GM12873 (cell line): ENCODE data around the gene SPOCK1.

Source experiments
- TF ChIP-seq, protein P1 (sequence below): IDR thresholded peaks from 2 replicates; pipeline ENCODE4 v1.5.1; 2012; ENCODE audit warnings: low read depth, mild to moderate bottlenecking, moderate library complexity, low read length, control low read depth; ENCODE audit not compliant: insufficient read depth; ENCODE audit errors: missing control alignments

The SPOCK1 gene

DNA sequence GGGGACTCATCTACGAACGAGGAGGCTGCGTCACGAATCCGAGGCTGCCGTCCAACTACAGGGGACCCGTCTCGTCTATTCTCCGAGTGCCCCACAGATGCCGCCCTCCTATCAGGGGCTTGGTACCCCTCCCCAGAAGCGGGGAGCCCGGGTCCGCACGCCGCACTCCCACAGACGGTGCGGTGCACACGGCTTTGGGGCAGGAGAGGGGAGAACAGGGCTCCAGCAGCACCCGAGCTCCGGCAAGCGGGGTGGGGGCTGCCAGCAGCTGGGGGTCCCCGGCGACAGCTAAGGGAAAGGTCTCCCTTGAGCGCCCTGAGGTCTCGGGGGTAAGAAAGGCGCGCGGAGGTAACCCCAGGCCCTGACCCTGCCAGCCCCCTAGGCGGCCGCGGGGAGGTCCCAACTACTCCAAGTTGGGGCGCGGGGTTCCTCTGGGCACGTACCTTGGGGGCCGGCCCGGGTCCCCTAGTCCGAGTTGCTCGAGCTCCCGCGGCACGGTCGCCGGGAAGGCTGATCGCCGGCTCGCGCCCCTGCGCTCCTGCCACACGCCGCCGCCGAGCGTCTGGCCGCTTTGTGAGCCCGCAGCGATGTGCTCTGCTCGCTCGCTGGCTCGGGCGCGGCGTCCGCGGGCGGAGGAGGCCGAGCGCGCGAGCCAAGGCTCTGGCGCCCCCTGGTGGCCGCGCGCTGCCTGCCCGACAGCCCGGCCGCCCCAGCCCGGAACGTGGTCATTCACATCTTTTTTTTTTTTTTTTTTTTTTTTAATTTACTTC, at the start of gene SPOCK1:
TSS of gene SPOCK1 (minus strand) at position 591 of the 770 bp plus-strand sequence.
- TF ChIP-seq, protein P1, sequence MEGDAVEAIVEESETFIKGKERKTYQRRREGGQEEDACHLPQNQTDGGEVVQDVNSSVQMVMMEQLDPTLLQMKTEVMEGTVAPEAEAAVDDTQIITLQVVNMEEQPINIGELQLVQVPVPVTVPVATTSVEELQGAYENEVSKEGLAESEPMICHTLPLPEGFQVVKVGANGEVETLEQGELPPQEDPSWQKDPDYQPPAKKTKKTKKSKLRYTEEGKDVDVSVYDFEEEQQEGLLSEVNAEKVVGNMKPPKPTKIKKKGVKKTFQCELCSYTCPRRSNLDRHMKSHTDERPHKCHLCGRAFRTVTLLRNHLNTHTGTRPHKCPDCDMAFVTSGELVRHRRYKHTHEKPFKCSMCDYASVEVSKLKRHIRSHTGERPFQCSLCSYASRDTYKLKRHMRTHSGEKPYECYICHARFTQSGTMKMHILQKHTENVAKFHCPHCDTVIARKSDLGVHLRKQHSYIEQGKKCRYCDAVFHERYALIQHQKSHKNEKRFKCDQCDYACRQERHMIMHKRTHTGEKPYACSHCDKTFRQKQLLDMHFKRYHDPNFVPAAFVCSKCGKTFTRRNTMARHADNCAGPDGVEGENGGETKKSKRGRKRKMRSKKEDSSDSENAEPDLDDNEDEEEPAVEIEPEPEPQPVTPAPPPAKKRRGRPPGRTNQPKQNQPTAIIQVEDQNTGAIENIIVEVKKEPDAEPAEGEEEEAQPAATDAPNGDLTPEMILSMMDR, result peak; percentile 66

DNA sequence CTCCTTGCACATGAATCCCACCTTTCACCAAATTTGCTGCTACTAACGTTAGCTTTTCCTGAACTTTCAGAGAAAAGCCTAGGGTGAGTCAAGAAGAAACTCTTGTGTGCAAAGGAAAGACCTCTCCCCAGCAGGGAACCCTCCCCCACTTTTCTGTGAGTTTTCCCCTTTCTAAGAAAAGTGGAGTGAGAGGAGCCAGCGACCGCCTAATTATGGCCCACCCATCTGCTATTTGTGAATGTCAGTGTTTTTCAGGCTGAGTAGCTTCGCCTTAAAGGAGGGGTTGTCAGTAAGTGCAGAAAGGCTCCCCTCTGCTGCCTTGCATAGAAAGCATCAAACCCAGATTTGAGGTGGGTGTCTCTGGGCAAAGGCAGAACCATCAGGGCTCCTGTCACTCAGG, 46.8 kb upstream of the SPOCK1 start:
- TF ChIP-seq, protein P1, result no peak

DNA sequence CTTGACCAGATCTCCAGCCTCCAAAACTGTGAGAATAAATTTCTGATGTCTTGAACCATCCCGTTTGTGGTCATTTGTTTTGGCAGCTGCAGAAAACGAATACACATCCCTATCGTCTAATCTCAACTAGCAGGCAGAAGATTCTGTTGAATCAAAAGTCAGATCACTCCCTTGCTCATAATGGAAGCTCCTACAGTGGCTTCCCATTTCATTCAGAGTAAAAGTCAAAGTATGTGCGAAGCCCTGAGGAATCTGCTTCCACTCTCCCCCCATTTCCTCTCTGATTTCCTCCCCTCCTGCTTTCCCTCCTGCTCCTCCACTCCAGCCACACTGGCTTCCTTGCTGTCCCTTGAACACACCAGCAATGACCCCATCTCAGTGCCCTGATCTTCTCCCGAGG, 34.8 kb upstream of the SPOCK1 start:
- TF ChIP-seq, protein P1, result no peak

DNA sequence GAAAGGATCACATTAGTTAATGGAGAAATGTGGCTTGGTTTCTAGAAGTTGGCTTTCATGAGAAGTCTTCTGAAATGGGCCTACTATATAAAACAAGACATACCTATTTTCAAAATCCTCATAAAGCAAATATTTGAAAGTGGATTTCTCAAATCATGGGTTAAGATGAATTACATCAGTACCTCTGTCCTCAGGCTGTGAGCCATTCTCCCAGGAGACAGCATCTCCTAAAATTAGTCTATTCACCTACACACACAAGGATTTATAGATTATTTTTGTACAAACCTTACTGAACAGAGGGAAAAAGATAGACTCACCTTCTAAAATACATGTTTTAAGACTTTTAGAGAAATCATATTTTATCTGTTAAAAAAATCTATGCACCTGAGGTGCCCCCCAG, 32.1 kb upstream of the SPOCK1 start:
- TF ChIP-seq, protein P1, result no peak

DNA sequence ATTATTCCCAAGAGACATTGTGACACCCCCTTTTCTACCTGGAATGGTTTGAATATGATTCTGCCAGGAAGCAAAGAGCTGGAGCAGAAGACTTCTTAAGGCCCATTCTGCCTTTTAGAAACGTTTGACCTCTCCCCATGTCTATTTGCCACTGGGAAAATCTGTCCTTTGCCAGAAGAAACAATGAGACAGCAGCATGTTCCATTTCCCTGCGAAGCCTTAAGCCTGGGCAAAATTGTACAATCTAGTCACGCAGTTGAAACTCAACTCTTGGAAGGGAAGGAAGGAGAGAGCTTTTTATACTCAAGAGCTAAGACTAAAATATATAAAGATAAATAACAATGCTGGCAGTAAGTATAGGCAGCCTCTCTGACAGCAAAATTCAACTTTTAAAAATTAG, 22.1 kb upstream of the SPOCK1 start:
- TF ChIP-seq, protein P1, result no peak

DNA sequence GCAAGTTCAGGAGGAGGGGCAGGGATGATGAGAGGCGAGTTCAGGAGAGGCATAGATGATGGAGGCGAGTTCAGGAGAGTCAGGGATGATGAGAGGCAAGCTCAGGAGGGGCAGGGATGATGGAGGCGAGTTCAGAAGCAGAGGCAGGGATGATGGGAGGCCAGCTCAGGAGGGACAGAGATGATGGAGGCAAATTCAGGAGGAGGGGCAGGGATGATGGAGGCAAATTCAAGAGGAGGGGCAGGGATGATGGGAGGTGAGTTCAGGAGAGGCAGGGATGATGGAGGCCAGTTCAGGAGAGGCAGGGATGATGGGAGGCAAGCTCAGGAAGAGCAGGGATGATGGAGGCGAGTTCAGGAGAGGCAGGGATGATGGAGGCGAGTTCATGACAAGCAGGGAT, 17.8 kb upstream of the SPOCK1 start:
- TF ChIP-seq, protein P1, result no peak

DNA sequence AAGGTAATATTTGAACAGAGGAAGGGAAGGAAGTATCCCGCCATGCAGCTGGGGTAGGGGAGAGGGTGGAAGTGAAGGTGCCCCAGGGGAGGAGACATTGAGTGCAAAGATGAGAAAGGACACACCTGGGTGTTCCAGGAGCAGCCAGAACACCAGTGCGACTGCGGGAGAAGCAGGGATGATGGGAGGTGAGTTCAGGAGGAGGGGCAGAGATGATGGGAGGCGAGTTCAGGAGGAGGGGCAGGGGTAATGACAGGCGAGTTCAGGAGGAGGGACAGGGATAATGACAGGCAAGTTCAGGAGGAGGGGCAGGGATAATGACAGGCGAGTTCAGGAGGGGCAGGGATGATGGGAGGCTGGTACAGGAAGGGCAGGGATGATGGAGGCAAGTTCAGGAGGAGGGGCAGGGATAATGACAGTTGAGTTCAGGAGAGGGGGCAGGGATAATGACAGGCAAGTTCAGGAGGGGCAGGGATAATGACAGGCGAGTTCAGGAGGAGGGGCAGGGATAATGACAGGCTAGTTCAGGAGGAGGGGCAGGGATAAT, 17.2 kb upstream of the SPOCK1 start:
- TF ChIP-seq, protein P1, result no peak
